Spleen (tissue), 11 donors: ENCODE data around the gene DMD. TPM values are rescaled to one million over a fixed set of nuclear protein-coding genes. Genes with fewer than 3 reads are reported as not detected.

Experiments used
- DNase-seq: peaks from one replicate; pipeline ENCODE4 v3.0.0-alpha.2; 2020
- H3K27ac ChIP-seq, 8 donors: fragments of 200-600 bp; sonication (generic) in 7 of 8; 1 replicate in 4 of 8; 2 replicates in 4 of 8; pipeline versions ENCODE4 v1.5.0 to v1.8.0; 2016 to 2021; ENCODE audit warnings: inconsistent platforms in 4 of 8, mild to moderate bottlenecking in 4 of 8, moderate library complexity in 1 of 8
- H3K27me3 ChIP-seq, 7 donors: fragments of 200-600 bp; sonication (generic) in 6 of 7; replicated peaks in 1 of 7; 1 replicate in 4 of 7; 2 replicates in 3 of 7; pipeline versions ENCODE4 v1.5.0 to v1.8.0; 2016 to 2021; ENCODE audit warnings: inconsistent platforms in 3 of 7, mild to moderate bottlenecking in 1 of 7
- H3K36me3 ChIP-seq, 6 donors: fragments of 200-600 bp; sonication (generic) in 5 of 6; 1 replicate in 4 of 6; 2 replicates in 2 of 6; pipeline versions ENCODE4 v1.5.0 to v1.8.0; 2016 to 2021; ENCODE audit warnings: inconsistent platforms in 2 of 6
- H3K4me1 ChIP-seq, 6 donors: fragments of 200-600 bp; sonication (generic) in 5 of 6; 1 replicate in 3 of 6; 2 replicates in 3 of 6; pipeline versions ENCODE4 v1.5.0 to v1.8.0; 2016 to 2021; ENCODE audit warnings: inconsistent platforms in 3 of 6
- H3K4me3 ChIP-seq, 8 donors: fragments of 200-600 bp; sonication (generic) in 7 of 8; 1 replicate in 4 of 8; 2 replicates in 4 of 8; pipeline versions ENCODE4 v1.5.0 to v1.8.0; 2016 to 2021; ENCODE audit warnings: inconsistent platforms in 4 of 8, mild to moderate bottlenecking in 4 of 8, moderate library complexity in 2 of 8
- H3K9me3 ChIP-seq, 8 donors: fragments of 200-600 bp; sonication (generic) in 7 of 8; 1 replicate in 4 of 8; 2 replicates in 4 of 8; pipeline versions ENCODE4 v1.5.0 to v1.8.0; 2016 to 2021; ENCODE audit warnings: inconsistent platforms in 4 of 8
- CTCF ChIP-seq, 11 experiments: fragments of 200-600 bp in 7 of 11; fragments of 450-650 bp in 4 of 11; sonication (generic) in 4 of 11; IDR thresholded peaks in 8 of 11; conservative IDR thresholded peaks in 3 of 11; 1 replicate in 7 of 11; 2 replicates in 4 of 11; pipeline versions ENCODE4 v1.4.0 to v1.8.0; 2016 to 2021; ENCODE audit warnings: antibody characterized with exemption in 11 of 11, inconsistent platforms in 4 of 11, mild to moderate bottlenecking in 1 of 11
- POLR2A ChIP-seq, 3 donors: fragments of 450-650 bp; IDR thresholded peaks; one replicate each; pipeline ENCODE4 v1.5.1; 2017; ENCODE audit warnings: antibody characterized with exemption in 3 of 3, mild to moderate bottlenecking in 1 of 3
- POLR2AphosphoS5 ChIP-seq, 3 donors: sonication (generic); formaldehyde crosslinking; IDR thresholded peaks; one replicate each; pipeline ENCODE4 v1.5.1; 2017; ENCODE audit warnings: antibody characterized with exemption in 3 of 3
- WGBS, 5 donors: extraction: QIAGEN DNeasy Blood & Tissue Kit in 3 of 5; methylation state at CpG; one replicate each; pipeline versions ENCODE4 v1.1.5 to v1.1.7; 2013 to 2018; 5-methylcytosine and 5-hydroxymethylcytosine counted together
- intact Hi-C: fragments of 100-400 bp; cut with DNase I; formaldehyde crosslinking; loops from one replicate; pipeline ENCODE4 v1.15.0; 2023; ENCODE audit warnings: low total_unique reads
- polyA plus RNA-seq, 3 donors: library from polyadenylated mRNA; stranded (reverse); fragments of 200-250 nt; gene quantifications; one replicate each; pipeline ENCODE4 v1.2.1, GENCODE V29; 2013
- total RNA-seq, 7 donors: library from RNA; depleted of rRNA in 3 of 7; stranded (reverse); fragments of >200 nt in 3 of 7; fragmentation: NEBNext Ultra II Directional in 4 of 7; extraction: Animal tissue kit (Norgen Biotek cat#: 25700) in 4 of 7; gene quantifications; one replicate each; pipeline versions ENCODE4 v1.1.0 to v1.2.1, GENCODE V29; 2016 to 2021
- donor health status: healthy with polysubstance abuse.
- donor health status: DM: no; HTN: no; CAD: no; lungs with moderate emphysema.
- donor health status: DM: no; HTN: no; CAD: no.
- donor health status: Bipolar disorder and iron deficiency.
- donor health status: healthy.
- donor health status: DM: no; HTN: no; CAD: no.
- donor health status: DM: yes; HTN: yes; CAD: no.

Gene DMD
- total and polyA plus RNA-seq, 10 donors, result 1.3 to 11.3 (median 4.4) TPM

GRCh38 chrX:32933548-32933947 lies 277.8 kb downstream of the DMD start:
- no peak overlapping the region for H3K4me3 ChIP-seq
- DNase-seq, result no peak
- no peaks in the 10 kb centered on the region for H3K9me3 ChIP-seq
- TF ChIP-seq CTCF (IDR thresholded peaks at IDR 0.05 in 8 of 11, conservative IDR thresholded peaks at IDR 0.05 in 3 of 11) (no peak), POLR2A (IDR thresholded peaks at IDR 0.05) (no peak), POLR2AphosphoS5 (IDR thresholded peaks at IDR 0.05) (no peak)
- intact Hi-C loops, result no loop called here
- H3K27ac ChIP-seq, result no peak overlapping the region
- no peaks in the 10 kb centered on the region for H3K27me3 ChIP-seq
- H3K36me3 ChIP-seq, result no peaks in the 10 kb centered on the region
- H3K4me1 ChIP-seq, result no peaks in the 10 kb centered on the region
- 54 to 72% (median 59%) methylated on average over 5 of the region's 5 CpGs for WGBS, 5 donors

GRCh38 chrX:32929040-32929439 lies 282.3 kb downstream of the DMD start:
- Histone ChIP-seq H3K9me3 (no peaks in the 10 kb centered on the region), H3K27ac (no peak overlapping the region), H3K27me3 (no peaks in the 10 kb centered on the region), H3K36me3 (no peaks in the 10 kb centered on the region), H3K4me1 (no peaks in the 10 kb centered on the region), H3K4me3 (no peak overlapping the region)
- intact Hi-C loops, result no loop called here
- no peak for TF ChIP-seq POLR2A (IDR thresholded peaks at IDR 0.05)
- TF ChIP-seq POLR2AphosphoS5 (IDR thresholded peaks at IDR 0.05), result no peak
- TF ChIP-seq CTCF (IDR thresholded peaks at IDR 0.05 in 8 of 11, conservative IDR thresholded peaks at IDR 0.05 in 3 of 11), result no peak
- DNase-seq, result no peak
- WGBS, 5 donors, result 66 to 87% (median 81%) methylated on average over 4 of the region's 4 CpGs

- TF ChIP-seq POLR2A (IDR thresholded peaks at IDR 0.05), result no peak
- TF ChIP-seq CTCF (IDR thresholded peaks at IDR 0.05 in 8 of 11, conservative IDR thresholded peaks at IDR 0.05 in 3 of 11), result no peak
- no peak for TF ChIP-seq POLR2AphosphoS5 (IDR thresholded peaks at IDR 0.05)
- no peak overlapping the region for H3K27ac ChIP-seq
- no peaks in the 10 kb centered on the region for H3K4me1 ChIP-seq
- no peak overlapping the region for H3K4me3 ChIP-seq
- no peaks in the 10 kb centered on the region for H3K27me3 ChIP-seq
- H3K36me3 ChIP-seq, result no peaks in the 10 kb centered on the region
- intact Hi-C loops, result no loop called here
- no peak for DNase-seq
- 65 to 84% (median 78%) methylated on average over 3 of the region's 3 CpGs for WGBS, 5 donors
- H3K9me3 ChIP-seq, result no peaks in the 10 kb centered on the region
Observed at GRCh38 chrX:32896088-32896487, 315.3 kb downstream of the DMD start.

- Histone ChIP-seq H3K4me3 (no peak overlapping the region), H3K36me3 (no peaks in the 10 kb centered on the region), H3K27ac (no peak overlapping the region), H3K4me1 (no peaks in the 10 kb centered on the region), H3K27me3 (no peaks in the 10 kb centered on the region), H3K9me3 (no peaks in the 10 kb centered on the region)
- intact Hi-C loops, result no loop called here
- 86 to 98% (median 88%) methylated on average over 5 to 7 of the region's 7 CpGs for WGBS, 5 donors
- TF ChIP-seq POLR2A (IDR thresholded peaks at IDR 0.05), result no peak
- TF ChIP-seq POLR2AphosphoS5 (IDR thresholded peaks at IDR 0.05), result no peak
- no peak for TF ChIP-seq CTCF (IDR thresholded peaks at IDR 0.05 in 8 of 11, conservative IDR thresholded peaks at IDR 0.05 in 3 of 11)
- DNase-seq, result no peak
Observed at GRCh38 chrX:32894679-32895078, 316.7 kb downstream of the DMD start.
